ENCODE data around the gene SELENOO.

SELENOO gene

GRCh38 chr22:50171965-50172421 is 28.8 kb upstream of the SELENOO start:
- FAIRE-seq, result no peak

GRCh38 chr22:50173311-50173982 is 27.4 kb upstream of the SELENOO start:
- no peak for FAIRE-seq

DNA sequence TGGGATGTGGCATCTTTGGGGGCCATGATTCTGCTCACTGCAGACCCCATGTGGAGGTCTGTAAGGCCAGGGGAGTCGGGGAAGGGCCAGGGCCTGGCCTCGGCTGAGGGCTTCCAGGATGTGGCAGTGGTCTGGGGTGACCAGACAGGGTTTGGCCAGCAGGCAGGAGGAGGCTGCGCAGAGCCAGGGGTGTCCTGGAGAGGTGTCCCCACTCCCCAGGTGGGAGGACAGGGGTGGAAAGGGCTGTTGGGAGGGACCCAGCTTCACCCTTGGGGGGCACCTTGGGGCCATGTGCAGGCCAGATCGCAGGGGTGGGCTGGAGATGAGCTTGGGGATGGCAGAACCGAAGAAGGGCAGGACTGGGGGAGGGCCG is 26.8 kb upstream of the SELENOO start:
- no peak for FAIRE-seq

- no peak for FAIRE-seq
These were observed 26.2 kb upstream of the SELENOO start for GRCh38 chr22:50174382-50175190.

DNA sequence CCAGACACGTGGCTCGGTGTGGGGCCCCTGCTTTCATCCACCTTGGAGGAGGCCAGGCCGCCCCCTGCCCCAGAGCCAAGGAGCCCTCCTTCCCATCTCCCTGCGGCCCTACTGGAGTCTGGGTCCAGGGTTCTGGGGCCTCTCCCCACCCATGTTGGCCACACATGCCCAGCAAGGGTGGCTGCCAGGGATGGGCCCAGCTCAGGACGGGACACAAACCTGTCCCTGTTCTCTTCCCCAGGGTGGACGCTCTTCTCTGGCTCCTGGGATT is 25.7 kb upstream of the SELENOO start:
- no peak for FAIRE-seq

DNA sequence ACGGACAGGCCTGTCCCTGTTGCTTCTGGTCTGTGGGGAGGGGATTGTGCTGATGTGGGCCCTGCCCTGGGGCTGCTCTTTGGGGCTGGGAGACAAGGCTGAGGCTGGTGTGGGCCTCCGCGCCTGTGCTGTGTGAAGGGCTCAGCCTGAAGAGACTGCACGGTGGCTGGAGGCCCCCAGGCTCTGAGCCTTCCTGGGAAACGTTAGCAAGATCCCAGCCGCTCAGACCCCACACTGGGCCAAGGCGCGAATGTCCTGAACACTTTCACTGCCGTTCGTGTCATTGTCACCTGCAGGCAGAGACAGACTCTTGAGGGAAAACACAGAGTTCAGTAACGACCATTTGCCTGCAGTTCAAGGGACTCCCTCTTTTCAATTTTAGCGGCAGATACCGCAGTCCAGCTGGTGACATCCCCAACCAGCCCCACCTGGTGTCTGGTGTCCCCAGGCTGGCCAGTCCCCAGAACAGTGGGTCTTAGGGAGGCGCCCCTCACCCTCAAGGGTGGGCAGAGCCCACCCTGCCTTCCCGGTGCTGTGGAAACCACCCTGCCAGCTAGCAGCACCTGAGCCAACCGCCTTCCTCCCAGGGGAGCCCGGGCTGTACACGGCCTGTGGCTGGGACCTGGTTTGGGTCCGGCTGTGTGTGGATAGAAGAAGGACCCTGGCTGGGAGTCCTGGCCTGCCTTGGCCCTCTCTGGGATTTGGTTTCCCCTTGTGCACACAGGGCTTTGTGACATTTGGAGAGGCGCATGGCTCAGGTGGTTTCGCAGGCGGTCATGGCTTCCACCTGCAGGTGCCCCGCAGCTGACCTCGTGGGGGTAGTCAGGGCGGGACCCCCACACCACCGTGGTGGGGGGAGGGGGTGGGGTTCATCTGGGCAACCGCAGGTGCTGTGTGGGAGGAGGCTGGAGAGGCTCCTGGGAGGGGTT is 24.6 kb upstream of the SELENOO start:
- no peak for FAIRE-seq

DNA sequence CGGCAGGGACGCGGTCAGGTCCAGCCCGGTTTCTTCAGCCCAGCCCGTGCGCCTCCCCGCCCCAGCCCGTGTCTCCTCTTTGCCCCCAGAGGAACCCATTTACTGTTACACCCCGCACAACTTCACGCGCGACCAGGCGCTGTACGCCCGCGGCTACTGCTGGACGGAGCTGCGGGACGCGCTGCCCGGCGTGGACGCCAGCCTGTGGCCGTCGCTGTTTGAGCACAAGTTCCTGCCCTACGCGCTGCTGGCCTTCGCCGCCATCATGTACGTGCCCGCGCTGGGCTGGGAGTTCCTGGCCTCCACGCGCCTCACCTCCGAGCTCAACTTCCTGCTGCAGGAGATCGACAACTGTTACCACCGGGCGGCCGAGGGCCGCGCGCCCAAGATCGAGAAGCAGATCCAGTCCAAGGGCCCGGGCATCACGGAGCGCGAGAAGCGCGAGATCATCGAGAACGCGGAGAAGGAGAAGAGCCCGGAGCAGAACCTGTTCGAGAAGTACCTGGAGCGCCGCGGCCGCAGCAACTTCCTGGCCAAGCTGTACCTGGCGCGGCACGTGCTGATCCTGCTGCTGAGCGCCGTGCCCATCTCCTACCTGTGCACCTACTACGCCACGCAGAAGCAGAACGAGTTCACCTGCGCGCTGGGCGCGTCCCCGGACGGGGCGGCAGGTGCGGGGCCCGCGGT is 23.8 kb upstream of the SELENOO start:
- no peak for FAIRE-seq

- FAIRE-seq, result no peak
These were observed 23.0 kb upstream of the SELENOO start for GRCh38 chr22:50177537-50178470.

DNA sequence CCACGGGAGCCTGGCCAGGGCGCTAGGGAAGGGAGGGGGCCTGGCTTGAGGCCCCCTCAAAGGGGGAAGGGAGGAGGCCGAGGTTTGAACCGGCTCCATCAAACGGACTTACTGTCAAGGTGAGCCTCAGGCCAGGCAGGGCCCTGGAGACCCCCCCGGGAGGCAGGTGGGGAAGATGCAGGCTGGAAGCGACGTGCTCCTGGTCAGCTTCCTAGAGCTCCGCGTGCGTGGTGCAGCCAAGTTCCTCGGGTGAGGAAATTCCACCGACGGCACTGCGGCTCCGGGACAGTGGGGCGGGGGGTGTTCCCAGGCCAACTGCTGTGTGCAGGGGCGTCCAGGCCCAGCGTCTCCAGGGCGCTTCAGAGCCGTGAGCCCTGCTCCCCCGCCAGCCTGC is 22.3 kb upstream of the SELENOO start:
- no peak for FAIRE-seq

DNA sequence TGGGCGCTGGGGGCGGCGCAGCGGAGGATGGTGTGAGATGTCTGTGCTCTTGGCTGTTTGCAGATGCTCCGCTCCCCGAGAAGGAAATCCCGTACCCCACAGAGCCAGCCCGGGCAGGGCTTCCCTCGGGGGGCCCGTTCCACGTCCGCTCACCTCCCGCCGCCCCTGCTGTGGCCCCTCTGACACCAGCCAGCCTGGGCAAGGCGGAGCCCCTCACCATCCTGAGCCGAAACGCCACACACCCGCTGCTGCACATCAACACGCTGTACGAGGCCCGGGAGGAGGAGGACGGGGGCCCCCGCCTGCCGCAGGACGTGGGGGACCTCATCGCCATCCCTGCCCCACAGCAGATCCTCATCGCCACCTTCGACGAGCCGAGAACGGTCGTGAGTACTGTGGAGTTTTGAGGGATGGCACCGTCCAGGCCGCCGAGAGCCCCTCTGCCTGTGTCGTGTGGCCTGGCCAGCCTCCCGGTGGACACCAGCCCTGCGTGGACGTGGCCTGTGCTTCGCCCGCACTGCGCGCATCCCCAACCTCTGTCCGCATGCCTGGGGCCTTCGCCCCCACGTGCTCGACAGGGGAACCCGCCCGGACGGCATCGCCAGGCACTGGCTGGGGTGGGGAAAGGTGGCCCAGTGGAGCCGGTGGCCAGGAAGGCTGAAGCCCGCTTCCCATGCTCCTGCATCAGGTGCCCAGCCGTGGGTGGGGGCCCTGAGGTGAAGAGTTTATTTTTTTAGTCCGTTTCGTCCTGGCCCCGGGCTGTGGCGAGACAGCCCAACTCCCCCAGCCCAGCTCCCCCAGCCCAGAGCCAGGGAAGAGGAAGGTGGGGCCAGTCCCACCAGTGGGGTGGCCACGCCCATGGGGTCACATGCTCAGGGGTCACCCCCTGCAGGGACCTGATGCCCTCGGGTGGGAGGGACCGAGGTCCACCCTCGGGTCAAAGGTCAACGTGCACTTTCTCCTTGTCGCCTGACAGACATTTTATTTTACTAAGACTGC is 21.6 kb upstream of the SELENOO start:
- FAIRE-seq, result no peak

GRCh38 chr22:50179937-50180726 is 20.7 kb upstream of the SELENOO start:
- no peak for FAIRE-seq

- FAIRE-seq, result no peak
These were observed 19.9 kb upstream of the SELENOO start for GRCh38 chr22:50180727-50181521.

DNA sequence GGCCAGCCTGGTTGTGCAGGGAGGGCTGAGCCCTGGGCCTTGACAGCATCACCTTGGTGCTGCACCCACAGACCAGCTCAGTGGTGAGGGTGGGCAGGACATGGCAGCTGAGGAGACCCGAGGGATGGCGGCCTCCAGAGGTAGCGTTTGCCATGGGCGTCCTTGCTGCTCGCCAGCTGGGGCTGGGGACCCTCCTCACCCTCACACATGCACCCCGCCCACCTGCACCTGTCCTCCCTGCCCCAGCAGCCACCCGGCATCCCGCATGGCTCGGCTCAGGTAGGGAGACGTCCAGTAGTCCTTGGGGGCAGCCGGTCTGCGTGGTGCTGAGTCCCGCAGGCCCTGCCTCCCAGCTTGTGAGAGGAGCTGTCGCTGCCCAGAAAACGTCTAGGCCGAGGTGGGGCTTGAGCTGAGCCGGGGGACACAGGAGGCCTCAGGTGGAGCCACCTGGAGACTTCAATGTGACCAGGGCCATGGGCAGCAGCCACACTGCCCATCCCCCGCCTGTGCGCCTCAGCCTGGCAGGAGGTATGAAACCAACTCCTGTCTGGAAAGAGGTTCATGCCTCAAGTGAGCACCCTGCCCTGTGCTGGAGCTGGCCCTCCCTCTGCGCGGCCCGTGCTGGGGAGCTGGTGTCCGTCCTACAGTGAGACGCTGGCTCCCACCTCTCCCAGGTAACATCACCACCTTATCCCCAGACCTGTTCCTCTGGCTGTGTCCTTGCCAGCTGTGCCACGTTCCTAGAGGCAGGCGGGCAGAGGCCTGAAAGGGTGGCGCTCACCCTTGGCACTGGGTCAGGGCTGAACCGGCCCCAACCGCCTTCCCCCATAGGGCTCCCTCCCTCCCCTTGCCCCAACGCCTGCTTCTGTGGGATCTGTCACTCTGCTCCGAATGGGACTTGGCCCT is 18.4 kb upstream of the SELENOO start:
- FAIRE-seq, result no peak

DNA sequence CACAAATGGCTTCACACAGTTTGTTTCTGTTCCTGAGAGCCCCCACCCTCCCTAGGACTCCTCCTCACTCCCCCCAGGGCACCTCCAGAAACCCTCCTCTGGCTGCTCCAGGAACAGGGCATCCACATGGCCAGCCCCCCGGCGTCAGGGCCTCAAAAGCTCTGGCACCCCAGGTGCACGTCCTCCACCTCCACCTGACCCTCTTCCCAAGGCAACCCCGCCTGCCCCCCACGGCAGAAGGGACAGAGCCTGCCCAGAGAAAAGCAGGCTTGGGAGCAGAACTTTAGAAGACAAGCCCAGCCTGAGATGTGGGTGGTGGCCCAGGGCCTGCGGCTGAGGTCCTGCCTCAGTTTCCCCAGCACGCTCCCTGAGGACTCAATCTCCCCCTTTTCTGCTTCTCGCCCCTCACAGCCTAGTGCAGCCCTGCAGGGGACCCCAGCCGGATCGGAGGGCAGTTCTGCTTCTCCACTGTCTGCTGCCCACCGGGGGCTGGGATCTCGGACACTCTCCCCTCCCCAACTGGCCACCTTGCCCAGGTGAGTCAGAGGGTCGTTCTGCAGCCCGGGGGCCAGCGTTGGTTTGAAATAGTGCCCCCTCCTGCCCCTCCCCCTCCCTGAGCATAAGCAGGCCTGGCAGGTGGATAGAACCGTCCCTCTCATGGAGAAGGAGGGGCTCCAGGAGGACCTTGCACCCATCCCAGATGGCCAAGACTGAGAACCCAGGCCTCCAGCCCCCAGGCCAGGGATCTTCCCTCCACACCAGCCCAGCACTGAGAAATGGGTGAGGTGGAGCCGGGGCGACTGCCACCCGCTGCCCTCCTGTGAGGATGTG is 17.5 kb upstream of the SELENOO start:
- FAIRE-seq, result no peak

DNA sequence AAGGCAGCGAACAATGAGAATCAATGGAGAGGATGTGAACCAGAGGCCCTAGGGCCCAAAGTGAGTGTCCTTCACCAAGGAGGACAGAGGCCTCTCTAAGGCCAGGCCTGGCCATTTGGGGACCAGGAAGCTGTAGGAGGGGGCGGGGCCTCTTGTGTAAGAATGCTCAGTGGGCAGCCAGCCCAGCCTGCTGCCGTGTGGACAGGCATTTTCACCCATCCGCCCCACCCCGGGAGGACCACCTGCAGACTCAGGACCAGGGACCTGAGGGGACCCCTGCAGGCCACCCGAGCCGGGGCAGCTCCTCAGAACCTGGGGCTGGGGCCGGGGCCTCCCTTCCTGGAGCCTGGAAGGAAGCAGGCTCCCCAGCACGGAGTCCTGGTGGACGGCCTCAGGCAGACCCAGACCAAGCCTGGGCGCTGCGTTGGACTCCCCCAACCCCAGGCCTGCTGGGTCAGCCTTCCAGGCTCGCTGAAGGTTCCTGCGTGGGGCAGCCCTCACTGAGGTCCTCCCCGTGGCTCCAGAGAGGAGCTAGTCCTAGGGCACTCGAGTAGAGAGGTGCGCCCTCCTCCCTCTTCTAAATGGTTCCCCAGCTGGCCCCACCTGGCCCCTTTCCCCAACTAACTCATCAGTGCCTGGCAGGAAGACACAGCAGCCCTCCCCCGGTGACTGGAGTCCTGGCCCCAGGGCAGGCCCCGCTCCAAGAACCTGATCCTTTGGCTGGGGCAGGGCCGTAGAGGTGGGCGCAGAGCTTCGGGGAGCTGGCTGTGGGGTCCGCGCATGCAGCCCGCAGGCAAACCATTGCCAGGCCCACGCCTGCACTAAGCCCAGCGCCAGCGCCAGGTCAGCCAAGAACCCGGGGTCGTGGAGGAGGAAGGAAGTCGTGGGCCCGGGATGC is 16.6 kb upstream of the SELENOO start:
- FAIRE-seq, result no peak
